Stimulated activated CD4-positive, alpha-beta T cell treated with anti-CD3 and anti-CD28 coated beads, Interleukin-4, amount 100 ng/mL, for 24 hours (primary cell): ENCODE data around the gene LRRC38.
"Not testable (repeated sequence)": the region's sequence is repeated elsewhere in the genome, so short reads cannot be mapped to it uniquely, and the experiment has no call there.

Experiments
- DNase-seq: peaks from one replicate; pipeline ENCODE4 v3.0.0-alpha.2; 2020

The LRRC38 gene, protein sequence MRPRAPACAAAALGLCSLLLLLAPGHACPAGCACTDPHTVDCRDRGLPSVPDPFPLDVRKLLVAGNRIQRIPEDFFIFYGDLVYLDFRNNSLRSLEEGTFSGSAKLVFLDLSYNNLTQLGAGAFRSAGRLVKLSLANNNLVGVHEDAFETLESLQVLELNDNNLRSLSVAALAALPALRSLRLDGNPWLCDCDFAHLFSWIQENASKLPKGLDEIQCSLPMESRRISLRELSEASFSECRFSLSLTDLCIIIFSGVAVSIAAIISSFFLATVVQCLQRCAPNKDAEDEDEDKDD

GRCh38 chr1:13513895-13514546 is at the start of gene LRRC38:
Gene LRRC38, minus strand, starts transcription at chr1:13514003. Its CDS starts 410 bp downstream, at chr1:13513593.
- DNase-seq: no peak

DNA sequence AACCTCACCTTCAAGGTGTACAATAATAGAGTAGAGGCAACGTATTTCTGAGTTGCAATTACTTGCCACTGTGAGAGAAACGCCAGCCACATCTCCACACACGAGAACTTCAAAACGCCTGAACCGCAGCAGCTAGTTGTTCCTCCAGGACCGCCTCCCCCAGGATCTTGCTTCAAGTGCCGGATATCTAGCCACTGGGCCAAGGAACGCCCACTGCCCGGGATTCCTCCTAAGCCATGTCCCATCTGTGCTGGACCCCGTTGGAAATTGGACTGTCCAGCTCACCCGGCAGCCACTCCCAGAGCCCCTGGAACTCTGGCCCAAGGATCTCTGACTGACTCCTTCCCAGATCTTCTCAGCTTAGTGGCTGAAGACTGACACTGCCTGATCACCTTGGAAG is 49.2 kb upstream of the LRRC38 start:
- DNase-seq: not testable (repeated sequence)

DNA sequence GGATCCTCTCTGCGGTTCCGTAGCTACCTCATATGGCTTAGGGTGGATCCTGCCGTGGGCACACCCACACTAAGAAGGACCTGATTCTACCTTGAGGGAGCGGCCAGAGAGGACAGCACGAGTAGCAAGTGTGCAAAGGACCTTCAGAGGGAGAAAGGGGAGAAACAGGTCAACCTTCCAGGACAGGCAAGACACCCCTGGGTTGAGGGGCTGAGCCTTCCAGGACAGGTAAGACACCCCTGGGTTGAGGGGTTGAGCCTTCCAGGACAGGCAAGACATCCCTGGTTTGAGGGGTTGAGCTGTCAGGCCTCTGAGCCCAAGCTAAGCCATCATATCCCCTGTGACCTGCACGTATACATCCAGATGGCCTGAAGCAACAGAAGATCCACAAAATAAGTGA is 46.7 kb upstream of the LRRC38 start:
- no peak for DNase-seq

DNA sequence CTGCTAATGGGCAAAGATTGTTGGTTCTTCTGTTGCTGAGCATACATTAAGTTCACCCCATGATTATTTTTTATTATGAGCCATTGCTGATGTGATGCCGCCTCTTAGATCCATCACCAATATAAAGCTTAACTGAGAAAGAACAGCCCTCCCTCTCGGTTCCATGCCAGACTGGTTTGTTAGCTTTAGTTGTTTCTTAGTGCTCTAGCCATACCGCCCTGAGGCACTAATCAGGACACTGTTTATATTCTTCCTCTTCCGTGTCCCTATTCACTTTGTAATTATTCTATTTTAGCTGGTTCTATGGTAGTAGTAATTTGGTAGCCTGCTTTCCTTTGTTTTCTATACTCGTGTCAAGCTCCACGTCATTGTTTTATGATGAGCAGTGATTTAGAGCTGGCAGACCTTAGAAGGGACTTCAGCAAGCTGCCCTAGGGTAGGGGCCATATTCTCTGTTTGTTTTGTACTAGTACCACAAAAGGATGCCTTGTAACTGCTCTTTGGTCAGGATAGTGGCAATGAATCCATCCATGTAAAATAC is 42.5 kb upstream of the LRRC38 start:
- no peak for DNase-seq

DNA sequence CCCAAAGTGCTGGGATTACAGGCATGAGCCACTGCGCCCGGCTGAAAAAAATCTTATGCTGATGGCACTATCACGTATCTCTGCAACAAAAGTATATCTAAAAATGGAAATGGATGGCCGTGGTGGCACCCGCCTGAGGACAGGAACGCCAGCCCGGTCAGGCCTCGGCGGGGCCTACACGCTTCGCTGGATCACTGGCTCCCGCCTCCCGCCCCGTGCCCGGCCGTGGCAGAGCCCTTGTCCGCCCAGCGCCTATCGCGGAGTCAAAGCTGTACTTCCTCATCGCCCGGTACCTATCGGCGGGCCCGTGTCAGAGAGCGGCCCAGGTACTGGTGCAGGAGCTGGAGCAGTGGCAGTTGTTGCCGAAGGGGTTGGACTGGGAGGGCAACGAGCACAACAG is 41.0 kb upstream of the LRRC38 start:
- no peak for DNase-seq

GRCh38 chr1:13550663-13551062 is 36.9 kb upstream of the LRRC38 start:
- DNase-seq: no peak

DNA sequence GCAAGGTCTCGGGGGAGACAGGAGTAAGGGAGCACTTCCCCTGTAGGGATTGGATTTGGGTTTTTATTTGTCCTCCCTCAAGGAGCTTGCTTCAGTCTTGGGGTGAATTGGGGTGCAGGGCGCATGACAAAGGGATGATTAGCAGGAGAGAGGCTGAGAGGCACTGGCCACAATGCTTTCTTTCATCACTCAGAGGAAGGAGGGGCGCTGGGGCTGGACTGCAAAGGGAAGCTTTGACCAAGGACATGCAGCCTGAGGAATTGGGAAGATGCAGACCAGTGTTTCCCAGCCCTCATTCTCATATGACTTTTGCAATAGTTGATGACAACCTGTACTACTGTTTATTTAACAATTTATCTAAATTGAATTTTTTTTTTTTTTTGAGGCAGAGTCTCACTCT is 35.7 kb upstream of the LRRC38 start:
- no peak for DNase-seq

- no peak for DNase-seq
These were observed 35.2 kb upstream of the LRRC38 start for GRCh38 chr1:13549021-13549420.

DNA sequence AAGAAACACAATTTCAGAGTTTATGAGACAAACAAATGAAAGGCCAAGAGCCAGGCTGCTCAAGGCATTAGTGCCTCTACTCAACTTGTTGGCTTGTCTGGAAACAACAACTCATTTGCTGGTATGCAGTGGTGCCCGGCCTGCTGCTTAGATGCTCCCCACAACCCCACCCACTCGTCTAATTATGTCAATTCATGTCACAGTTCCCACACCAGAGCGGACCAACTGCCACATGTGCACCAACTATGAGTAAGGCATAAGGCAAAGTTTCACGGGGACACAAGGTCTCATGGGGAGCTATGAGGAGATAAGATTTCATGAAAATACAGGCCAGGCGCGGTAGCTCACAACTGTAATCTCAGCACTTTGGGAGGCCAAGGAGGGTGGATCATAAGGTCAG is 34.5 kb upstream of the LRRC38 start:
- DNase-seq: no peak

- no peak for DNase-seq
These were observed 33.0 kb upstream of the LRRC38 start for GRCh38 chr1:13546791-13547190.

GRCh38 chr1:13544221-13544556 is 30.4 kb upstream of the LRRC38 start:
- no peak for DNase-seq

GRCh38 chr1:13543451-13544220 is 29.8 kb upstream of the LRRC38 start:
- no peak for DNase-seq

- no peak for DNase-seq
These were observed 27.8 kb upstream of the LRRC38 start for GRCh38 chr1:13541435-13542215.

- DNase-seq: no peak
These were observed 27.1 kb upstream of the LRRC38 start for GRCh38 chr1:13540866-13541265.

DNA sequence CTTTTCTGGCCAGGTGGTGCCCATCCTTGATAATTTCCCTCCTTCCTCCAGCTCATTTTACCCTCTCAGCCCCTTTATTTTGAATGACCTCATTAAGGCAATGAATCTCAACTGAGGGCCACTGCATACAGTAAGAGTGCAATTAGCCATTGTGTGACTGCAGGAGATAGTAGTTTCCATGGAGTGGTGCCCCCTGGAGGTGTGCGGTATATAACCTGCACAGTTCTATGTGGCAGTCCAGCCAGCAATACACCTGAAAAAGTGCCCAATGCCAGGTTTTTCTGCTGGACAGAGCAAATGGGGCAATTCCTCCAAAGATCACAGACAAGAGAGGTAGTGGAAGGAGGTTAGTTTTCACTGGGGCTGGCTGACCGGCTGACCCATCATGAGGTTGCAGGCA is 25.9 kb upstream of the LRRC38 start:
- DNase-seq: no peak

DNA sequence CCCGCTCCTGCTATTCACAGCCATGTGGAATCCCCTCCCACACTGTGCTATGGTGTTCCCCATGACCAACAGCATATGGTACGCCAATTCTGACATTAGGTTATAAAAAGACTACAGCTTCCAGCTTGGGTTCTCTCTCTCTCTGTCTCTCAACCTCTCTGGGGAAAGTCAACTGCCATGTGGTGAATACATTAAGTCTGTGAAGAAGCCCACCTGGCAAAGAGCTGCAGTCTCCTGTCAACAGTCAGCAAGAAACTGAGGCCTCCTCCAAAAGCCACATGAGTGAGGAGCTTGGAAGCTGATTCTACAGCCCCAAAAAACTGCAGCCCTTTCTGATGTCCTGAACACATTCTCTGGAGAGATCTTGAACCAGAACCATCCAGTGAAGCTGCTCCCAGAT is 25.0 kb upstream of the LRRC38 start:
- no peak for DNase-seq

DNA sequence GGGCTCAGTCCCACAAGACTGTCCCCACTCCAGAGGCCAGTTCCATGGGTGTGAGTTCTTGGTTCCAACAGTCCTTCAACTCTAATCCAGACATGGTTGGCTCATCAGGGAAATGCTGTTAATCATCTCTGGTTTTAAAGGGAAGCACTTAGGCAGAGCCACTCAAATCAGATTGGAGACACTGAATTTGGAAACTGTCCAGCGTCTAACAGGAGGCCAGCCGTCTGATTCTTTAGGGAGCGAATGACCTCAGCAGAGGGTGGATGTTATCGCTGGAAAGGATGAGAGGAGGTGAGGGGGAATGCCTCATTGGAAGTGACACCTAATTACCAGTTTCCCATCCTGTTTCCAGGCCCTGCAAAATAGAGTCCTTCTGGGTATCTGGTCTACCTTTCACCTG is 22.8 kb upstream of the LRRC38 start:
- no peak for DNase-seq

DNA sequence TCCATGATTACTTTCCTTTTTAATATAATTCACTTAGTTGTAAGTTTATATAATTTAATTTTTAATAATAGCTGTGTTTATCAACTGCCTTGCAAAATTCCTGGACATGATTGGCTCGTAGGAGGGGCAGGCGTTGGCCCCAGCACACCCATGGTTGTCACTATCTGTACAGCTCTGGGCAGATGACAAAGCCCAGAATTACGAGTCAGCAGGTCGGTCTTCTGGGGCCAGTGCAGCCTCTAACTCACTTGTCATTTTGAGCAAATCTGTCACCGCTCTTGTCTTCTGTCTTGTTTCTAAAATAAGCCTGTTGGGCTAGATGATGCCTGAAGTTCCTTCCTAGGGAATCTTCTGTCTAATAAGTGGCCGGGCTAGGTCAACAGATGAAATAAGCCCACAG is 21.4 kb upstream of the LRRC38 start:
- DNase-seq: no peak

- DNase-seq: no peak
These were observed 14.5 kb upstream of the LRRC38 start for GRCh38 chr1:13528320-13528719.

DNA sequence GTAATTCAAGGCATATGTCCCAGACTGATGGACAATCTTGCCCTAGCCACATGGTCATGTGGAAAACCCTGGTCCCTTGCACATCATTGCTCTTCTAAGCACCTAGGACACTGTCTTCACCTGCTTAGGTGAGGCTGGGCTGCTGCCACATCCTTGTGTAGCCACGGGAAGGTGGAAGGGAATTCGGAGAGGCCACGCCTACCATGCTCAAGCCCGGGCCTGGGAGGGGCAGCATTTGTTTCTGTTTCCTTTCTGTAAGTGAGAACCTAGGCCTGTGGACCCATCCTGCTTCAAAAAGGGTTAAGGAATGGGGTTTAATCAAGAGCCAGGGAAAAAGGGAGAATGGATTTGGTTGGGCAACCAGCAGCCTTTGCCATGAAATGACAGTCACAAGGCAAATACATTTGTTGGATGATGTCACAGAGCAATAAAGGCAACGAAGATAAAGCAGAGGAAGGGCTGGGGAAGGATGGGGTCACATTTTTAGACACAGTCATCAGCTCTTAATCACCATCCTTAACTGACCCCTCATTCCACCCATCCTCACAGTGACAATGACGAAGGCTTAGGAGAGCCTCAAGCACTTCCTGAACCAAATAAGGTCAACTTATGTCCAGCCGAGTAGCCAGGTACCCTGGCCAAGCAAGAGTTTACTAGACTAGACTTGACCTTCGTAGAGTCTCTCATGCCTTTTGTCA is 10.1 kb upstream of the LRRC38 start:
- DNase-seq: no peak

DNA sequence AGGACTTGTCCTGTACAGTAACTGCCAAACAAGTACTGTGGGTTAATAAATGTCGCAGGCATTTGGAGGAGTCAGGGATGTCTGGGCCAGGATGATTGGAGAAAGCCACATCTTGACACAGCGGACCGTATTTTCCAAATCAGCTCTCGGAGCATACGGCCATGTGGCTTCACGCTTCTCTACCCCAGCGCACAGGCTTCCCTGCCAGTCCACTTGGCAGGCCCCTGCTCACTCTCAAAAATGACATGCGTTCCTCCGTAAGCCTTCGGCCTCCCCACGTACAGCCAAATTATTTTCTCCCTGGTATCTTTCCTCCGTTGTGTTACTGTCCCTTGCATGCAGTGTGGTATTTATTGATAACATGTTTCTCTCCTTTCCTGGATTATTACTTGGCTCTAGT is 7.2 kb upstream of the LRRC38 start:
- no peak for DNase-seq

DNA sequence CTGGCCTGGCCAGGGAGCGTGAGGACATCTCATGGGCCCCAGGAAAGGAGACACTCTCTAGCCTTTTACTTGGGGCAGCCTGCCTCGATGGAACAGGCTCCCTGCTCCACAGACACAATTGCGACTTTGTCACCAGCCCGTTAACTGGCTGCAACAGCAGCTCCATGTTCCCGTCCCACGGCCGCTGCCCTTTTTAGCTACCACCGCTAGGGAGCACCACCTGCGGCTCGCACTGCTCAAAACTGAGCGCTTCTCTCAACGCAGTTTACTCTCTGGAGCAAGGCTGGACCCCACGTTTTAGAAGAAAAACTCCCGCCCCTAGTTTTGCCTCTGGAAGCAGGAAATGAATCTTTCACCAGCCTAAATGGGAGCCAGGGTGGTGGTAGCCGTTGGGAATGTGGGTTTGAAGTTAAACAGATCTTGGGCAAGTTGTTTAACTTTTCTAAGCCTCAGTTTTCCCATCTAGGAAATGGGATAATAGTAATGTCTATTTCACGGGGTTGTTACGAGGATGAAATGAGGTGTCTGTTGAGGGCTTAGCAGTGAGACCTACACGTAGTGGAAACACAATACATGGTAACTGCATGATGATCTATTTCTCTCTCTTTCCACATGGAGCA is 3.5 kb upstream of the LRRC38 start:
- no peak for DNase-seq
